Measurements from ENCODE around the gene NMB. TPM values are rescaled to one million over a fixed set of nuclear protein-coding genes. Genes with fewer than 3 reads are reported as not detected.

The NMB gene
- total and polyA plus RNA-seq, 12 donors, result 0.96 to 8.0 (median 2.3) TPM

DNA sequence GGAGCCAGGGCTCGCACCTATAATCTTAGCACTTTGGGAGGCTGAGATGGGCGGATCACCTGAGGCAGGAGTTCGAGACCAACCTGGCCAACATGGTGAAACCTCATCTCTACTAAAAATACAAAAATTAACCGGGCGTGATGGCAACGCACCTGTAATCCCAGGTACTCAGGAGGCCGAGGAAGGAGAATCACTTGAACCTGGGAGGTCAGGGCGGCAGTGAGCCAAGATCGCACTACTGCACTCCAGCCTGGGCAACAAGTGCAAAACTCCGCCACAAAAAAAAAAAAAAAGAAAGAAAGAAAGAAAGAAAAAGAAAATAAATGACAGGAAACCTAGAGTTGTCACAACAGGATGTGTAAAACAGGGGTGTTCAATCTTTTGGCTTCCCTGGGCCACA, 3.0 kb upstream of the NMB start:
- TF ChIP-seq, protein P1, sequence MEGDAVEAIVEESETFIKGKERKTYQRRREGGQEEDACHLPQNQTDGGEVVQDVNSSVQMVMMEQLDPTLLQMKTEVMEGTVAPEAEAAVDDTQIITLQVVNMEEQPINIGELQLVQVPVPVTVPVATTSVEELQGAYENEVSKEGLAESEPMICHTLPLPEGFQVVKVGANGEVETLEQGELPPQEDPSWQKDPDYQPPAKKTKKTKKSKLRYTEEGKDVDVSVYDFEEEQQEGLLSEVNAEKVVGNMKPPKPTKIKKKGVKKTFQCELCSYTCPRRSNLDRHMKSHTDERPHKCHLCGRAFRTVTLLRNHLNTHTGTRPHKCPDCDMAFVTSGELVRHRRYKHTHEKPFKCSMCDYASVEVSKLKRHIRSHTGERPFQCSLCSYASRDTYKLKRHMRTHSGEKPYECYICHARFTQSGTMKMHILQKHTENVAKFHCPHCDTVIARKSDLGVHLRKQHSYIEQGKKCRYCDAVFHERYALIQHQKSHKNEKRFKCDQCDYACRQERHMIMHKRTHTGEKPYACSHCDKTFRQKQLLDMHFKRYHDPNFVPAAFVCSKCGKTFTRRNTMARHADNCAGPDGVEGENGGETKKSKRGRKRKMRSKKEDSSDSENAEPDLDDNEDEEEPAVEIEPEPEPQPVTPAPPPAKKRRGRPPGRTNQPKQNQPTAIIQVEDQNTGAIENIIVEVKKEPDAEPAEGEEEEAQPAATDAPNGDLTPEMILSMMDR (IDR thresholded peaks at IDR 0.05), result no peak
- peaks cover 0 to 20% (median 10%) of the 10 kb centered on the region in 9 donors for H3K4me1 ChIP-seq
- no peaks in the 10 kb centered on the region for H3K9me3 ChIP-seq
- ATAC-seq (no peak), DNase-seq (no peak)
- no peak overlapping the region for H3K4me3 ChIP-seq
- peaks cover 0 to 39% (median 7%) of the 10 kb centered on the region in 9 donors for H3K36me3 ChIP-seq
- no peak overlapping the region for H3K27ac ChIP-seq
- H3K27me3 ChIP-seq, result no peaks in the 10 kb centered on the region
- WGBS, 2 donors, result 97% methylated on average over 10 of the region's 10 CpGs
- intact Hi-C loops (cut with DNase I), result loop anchor here in 1 of 10 donors (10.0 kb wide), 1 partner anchor 114 kb away; no protein-coding TSS in a partner anchor

DNA sequence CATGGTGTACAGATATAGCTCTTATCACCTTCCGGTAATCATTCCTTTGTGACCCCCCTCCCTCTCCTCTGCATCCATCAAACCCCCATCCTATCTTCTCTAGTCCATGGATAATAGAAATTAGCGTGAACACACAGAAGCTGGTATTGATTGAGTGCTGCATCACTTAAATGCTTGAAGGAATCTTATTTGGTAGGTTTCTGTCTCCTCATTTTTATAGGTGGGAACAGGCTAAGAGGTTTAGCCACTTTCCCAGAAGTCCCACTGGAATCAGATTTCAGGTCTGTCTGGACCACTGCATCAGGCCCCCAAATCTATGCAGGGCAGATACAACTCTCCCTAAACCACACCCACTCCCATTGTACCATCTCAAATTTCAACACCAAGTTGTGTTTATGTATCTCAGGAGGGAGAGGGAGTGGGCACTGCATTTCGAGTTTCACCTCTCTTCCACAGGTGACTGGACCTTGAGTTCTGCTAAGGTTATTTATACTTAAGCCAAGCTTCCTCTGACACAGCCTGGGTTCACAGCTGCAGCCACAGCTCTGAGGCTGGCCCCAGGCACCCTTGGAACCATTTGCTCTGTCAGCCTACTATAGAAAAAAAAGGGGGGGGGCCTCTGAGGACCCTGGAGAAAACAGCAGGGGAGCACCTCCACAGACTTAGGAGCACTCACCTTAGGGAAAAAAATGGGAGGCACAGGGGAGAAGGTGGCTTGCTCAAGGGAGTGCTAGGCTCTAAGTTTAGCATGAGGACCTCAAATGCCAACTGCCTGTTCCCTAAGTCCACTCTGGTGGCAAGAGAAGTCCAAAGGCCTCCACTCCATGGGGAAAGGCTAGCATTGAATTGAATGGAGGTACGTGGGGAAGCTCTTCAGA, 2.1 kb upstream of the NMB start:
- Histone ChIP-seq H3K4me1 (peaks cover 4 to 26% (median 17%) of the 10 kb centered on the region in 9 donors), H3K27me3 (no peaks in the 10 kb centered on the region), H3K36me3 (peaks cover 0 to 30% (median 2%) of the 10 kb centered on the region in 9 donors), H3K9me3 (no peaks in the 10 kb centered on the region), H3K27ac (no peak overlapping the region), H3K4me3 (no peak overlapping the region)
- TF ChIP-seq, protein P1 (IDR thresholded peaks at IDR 0.05), result no peak
- WGBS, 2 donors, result 77 to 86% methylated on average over 4 of the region's 4 CpGs
- ATAC-seq (no peak), DNase-seq (no peak)
- intact Hi-C loops (cut with DNase I), result loop anchor here in 7 of 10 donors (5.0 to 10.0 kb wide), 10 partner anchors 42 to 275 kb away; partner anchors contain the start of genes ALPK3 (in 3 of the 7) and SEC11A (in 2 of the 7)

DNA sequence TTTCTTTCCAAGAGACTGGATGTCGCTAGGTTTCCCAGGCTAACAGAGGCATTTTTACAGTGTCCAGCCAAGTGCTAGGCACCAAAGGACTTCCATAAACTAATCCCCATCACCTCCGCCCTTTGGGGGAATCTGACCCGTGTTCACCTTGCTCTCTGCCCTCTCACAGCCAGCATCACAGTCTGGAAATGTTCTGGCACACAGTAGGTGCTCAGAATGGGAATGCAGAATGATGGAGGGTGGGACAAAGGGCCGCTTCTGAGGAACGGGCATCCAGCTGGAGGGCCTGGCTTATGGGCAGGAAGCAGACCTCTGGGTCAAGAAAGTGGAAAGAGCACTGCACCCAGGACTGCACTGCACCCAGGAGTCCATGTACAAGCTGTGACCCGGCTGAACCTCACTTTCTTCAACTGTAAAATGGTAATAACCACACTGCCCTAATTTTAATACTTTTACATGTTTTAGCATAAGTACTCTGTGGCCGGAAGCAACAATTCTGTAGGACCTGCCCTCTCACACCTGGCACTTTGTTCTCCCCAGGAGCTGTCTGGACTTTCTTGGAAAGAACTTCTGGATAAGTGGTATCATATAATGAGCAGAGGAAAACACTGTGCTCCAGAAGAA, 901 bp upstream of the NMB start:
- H3K4me3 ChIP-seq, result peak overlapping the region in 9 of 10 donors; percentile 57 to 75 (median 69)
- no peaks in the 10 kb centered on the region for H3K9me3 ChIP-seq
- TF ChIP-seq, protein P1 (IDR thresholded peaks at IDR 0.05), result no peak
- DNase-seq, result no peak
- peaks cover 0 to 18% (median 0%) of the 10 kb centered on the region in 9 donors for H3K36me3 ChIP-seq
- peak overlapping the region in 9 of 10 donors; percentile 69 to 88 (median 76) for H3K27ac ChIP-seq
- no peak for ATAC-seq
- peaks cover 5 to 34% (median 19%) of the 10 kb centered on the region in 9 donors for H3K4me1 ChIP-seq
- H3K27me3 ChIP-seq, result no peaks in the 10 kb centered on the region
- 53 to 61% methylated on average over 7 of the region's 7 CpGs for WGBS, 2 donors
- intact Hi-C loops (cut with DNase I), result loop anchor here in 7 of 10 donors (5.0 to 10.0 kb wide), 9 partner anchors 43 to 276 kb away; partner anchors contain the start of genes ALPK3 (in 3 of the 7) and SEC11A (in 2 of the 7)

DNA sequence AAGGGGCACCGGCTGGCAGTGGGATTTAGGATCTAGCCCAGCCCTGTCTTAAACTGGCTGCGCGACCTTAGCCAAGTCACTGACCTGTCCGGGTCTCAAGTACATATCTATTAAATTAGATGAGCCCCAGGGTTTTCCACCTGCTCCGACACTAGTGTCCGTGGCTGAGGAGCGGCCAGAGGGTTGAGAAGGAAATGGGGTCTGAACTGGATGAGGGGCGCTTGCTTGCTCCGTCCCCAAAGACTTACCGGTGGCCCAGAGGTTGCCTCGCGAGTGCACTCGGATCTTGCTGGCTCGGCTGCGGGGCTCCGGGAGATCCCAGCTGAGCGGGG, 285 bp downstream of the NMB start:
- DNase-seq (no peak), ATAC-seq (no peak)
- peaks cover 11 to 44% (median 29%) of the 10 kb centered on the region in 9 donors for H3K4me1 ChIP-seq
- TF ChIP-seq, protein P1 (IDR thresholded peaks at IDR 0.05), result no peak
- 21 to 24% methylated on average over 17 of the region's 17 CpGs for WGBS, 2 donors
- peak overlapping the region in 9 of 10 donors; percentile 69 to 88 (median 76) for H3K27ac ChIP-seq
- no peaks in the 10 kb centered on the region for H3K27me3 ChIP-seq
- H3K4me3 ChIP-seq, result peak overlapping the region; percentile 37 to 75 (median 69)
- peaks cover 0 to 16% (median under 1%) of the 10 kb centered on the region in 9 donors for H3K36me3 ChIP-seq
- H3K9me3 ChIP-seq, result no peaks in the 10 kb centered on the region
- intact Hi-C loops (cut with DNase I), result loop anchor here in 7 of 10 donors (5.0 to 10.0 kb wide), 9 partner anchors 45 to 277 kb away; partner anchors contain the start of genes ALPK3 (in 3 of the 7) and SEC11A (in 2 of the 7)

All from heart right ventricle (tissue), 16 donors.